SK-N-DZ (cell line): ENCODE results near the gene RAD51C.
A peak's percentile ranks its signal among the peaks of the same experiment; 100 is the strongest.
"Not testable (repeated sequence)": the region's sequence is repeated elsewhere in the genome, so short reads cannot be mapped to it uniquely, and the experiment has no call there.

Experiments used
- DNase-seq: peaks from one replicate; pipeline ENCODE4 v3.0.0-alpha.2; 2015; ENCODE audit warnings: low spot score

The RAD51C gene

DNA sequence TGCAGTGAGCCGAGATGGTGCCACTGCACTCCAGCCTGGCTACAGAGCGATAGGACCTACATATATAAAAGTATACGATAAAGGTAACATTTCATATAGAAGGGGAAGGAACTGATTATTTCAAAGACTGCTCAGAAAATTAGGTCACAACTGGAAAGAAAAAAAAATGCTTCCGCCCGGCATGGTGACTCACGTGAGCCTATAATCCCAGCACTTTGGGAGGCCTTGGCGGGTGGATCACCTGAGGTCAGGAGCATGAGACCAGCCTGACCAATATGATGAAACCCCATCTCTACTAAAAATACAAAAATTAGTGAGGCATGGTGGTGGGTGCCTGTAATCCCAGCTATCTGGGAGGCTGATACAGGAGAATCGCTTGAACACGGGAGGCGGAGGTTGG is 8.4 kb upstream of the RAD51C start:
- no peak for DNase-seq

DNA sequence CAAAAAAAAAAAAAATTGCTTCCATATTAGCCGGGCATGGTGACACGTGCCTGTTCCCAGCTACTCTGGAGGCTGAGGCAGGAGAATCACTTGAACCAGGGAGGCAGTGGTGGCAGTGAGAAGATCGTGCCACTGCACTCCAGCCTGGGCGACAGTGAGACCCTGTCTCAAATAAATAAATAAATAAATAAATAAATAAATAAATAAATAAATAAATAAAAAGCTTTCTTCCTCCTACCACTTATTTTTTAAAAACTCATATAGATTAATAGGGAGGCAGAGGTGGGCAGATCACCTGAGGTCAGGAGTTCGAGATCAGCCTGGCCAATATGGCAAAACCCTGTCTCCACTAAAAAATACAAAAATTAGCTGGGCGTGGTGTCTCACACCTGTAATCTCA is 7.9 kb upstream of the RAD51C start:
- DNase-seq = not testable (repeated sequence)

DNA sequence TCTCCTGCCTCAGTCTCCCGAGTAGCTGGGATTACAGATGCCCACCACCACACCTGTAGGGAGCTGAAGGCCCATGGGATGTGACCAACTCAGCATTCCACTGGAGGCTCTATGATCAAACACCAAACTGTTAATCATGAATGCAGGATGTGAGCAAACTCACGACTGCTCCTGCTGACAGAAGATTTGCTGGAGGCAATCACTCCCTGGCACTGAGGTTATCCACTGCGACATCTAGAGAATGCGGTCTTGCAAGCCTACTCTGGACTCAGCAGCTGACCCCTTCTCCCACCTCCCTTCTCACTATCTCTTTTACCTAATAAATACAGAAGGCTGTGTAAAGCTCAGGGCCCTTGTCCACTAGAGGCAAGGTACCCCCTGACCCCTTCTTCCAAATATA is 5.4 kb upstream of the RAD51C start:
- no peak for DNase-seq

DNA sequence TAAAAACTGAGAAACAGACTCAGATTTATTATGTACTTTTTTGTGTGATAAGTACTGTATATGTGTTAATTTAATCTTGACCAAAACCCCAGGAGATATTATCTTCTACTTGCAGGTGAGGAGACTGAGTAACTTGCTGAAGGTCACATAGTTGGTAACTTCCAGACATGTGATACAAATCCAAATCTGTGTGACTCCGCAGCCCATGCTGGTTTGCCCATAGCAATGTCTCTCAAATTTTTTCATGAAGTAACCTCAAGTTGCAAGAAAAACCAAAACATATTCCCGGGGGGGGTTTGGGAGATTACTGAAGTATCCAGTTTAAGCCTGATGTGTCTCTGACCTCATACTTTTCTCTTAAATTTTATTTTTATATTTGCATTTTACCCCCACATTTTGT is 3.9 kb upstream of the RAD51C start:
- DNase-seq = no peak

DNA sequence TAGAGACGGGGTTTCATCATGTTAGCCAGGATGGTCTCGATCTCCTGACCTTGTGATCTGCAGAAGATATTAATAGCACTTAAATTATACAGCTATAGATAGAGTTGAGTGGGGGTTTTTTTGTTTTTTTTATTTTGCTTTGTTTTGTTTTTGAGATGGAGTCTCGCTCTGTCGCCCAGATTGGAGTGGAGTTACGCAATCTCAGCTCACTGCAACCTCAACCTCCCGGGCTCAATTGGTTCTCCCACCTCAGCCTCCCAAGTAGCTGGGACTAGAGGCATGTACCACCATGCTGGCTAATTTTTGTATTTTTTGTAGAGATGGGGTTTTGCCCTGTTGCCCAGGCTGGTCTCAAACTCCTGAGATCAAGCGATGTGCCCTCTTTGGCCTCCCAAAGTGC is 2.4 kb upstream of the RAD51C start:
- DNase-seq = not testable (repeated sequence)

DNA sequence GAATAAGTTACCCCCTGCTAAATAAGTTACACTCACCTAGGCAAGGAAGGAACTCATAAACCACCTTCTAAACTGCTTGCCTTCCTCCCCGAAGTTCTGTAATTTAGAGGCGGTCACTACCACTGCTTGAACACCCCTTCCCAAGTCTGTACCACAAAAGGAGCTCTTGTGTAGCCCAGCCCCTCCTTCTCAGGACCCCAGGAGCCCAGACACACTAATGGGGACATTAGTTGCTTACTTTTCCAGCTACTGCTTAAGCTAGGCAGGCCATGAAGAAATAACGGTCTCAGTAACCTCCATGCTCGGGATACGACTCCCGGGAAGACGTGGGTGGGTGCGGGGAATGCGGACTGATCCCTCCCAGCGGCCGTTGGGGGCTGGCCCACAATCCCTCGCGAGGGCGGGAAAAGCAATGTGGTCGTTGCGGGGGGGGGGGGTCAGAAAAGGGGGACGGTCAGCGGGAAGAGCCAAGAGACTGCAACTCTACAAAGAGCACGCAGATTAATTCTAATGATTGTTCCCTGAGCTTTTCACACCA is 632 bp upstream of the RAD51C start, which contains the start of gene TEX14:
Gene TEX14, minus strand, starts transcription at position 345 of the 538 bp plus-strand sequence. CDS start 40,044 bp downstream, outside the sequence.
- DNase-seq = peak; percentile 89

DNA sequence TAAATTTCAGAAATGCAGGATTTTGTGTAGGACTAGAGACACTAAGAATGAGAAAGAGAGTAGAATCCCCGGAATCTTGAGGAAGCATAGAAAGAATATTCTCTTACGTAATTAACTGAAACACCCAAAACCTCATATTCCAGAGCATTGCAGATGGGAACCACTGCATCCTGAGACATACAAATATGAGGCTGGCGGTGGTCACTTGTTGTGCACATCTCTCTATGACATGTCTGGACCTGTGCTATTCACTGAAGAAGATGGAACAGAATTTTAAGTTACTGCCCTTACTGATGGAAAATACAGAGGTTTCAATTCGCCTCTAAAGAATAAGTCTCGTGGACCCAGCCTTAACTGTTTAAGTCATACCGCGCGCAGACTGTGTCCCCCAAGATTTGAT is 806 bp downstream of the RAD51C start:
- DNase-seq = no peak

DNA sequence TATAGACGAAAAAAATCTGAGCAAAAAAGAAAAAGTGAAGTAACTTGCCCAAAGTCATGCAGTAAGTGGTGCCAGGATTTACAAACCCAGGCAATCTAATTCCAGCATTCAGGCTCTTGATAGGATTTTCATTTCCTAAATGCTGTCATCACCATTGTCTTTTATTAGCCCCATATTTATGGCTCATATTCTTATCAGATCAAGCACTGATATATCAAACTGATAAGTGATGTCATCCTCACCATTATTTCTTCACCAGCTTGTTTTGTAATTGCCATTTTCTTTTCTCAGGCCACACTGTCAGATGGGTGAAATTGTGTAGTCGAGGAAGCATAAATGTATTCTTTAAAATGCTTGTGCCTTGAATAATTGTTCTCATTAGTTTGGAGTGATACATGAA is 1.3 kb downstream of the RAD51C start:
- no peak for DNase-seq

DNA sequence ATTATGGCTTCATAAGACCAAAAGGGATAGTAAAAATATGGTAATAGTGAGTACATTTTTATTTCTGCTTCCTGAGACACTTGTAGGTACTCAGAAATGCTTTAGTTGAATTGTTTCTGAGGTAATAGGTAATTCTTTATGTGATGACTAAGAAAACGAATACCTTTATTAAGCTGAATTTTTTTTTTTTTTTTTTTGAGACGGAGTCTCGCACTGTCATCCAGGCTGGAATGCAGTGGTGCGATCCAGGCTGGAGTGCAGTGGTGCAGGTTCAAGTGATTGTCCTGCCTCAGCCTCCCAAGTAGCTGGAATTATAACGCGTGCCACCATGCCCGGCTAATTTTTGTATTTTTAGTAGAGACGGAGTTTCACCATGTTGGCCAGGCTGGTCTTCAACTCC is 1.9 kb downstream of the RAD51C start:
- no peak for DNase-seq

DNA sequence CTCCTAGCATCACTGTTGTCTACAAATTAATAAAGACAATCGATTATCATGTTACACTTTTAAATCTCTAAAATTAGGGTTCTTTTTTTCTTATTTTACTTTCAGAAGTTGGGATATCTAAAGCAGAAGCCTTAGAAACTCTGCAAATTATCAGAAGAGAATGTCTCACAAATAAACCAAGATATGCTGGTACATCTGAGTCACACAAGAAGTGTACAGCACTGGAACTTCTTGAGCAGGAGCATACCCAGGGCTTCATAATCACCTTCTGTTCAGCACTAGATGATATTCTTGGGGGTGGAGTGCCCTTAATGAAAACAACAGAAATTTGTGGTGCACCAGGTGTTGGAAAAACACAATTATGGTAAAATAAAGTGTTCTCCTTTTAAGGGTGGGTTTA is 2.4 kb downstream of the RAD51C start:
- no peak for DNase-seq

DNA sequence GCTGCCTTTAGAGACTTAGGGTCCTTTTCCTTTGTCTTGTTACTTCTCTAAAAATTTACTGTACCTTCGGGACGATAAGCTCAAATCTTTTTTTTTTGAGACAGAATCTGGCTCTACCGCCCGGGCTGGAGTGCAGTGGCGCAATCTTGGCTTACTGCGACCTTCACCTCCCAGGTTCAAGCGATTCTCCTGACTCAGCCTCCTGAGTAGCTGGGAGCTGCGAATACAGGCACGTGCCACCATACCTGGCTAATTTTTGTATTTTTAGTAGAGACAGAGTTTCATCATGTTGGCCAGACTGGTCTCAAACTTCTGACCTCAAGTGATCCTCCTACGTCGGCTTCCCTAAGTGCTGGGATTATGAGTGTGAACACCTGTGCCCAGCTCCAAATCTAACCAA is 7.4 kb downstream of the RAD51C start:
- DNase-seq = no peak

DNA sequence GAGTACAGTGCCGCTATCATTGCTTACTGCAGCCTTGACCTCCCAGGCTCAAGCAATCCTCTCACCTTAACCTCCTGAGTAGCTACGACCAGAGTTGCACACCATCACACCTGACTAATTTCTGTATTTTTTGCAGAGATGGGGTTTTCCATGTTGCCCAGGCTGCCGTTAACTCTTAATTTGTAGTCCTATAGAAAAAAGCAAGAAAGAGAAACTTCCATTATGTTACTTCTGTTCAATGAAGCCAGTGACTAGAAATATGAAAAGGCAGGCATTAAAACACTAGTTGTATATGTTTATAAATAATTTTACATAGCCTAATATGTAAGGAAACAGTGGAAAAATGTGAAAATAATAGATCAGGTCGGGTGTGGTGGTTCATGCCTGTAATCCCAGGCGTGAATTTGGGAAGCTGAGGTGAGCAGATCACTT is 9.7 kb downstream of the RAD51C start:
- no peak for DNase-seq

DNA sequence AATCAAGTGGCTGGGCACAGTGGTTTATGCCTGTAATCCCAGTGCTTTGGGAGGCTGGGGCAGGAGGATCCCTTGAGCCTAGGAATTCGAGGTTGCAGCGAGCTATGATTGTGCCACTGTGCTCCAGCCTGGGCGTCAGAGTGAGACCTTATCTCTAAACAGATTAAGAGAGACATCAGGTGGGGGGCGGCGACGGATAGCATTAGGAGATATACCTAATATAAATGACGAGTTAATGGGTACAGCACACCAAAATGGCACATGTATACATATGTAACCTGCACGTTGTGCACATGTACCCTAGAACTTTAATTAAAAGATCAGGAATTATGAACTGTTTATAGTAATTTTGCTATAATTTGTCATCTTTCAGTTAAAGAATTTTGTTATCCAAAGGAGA is 10.3 kb downstream of the RAD51C start:
- DNase-seq = no peak

DNA sequence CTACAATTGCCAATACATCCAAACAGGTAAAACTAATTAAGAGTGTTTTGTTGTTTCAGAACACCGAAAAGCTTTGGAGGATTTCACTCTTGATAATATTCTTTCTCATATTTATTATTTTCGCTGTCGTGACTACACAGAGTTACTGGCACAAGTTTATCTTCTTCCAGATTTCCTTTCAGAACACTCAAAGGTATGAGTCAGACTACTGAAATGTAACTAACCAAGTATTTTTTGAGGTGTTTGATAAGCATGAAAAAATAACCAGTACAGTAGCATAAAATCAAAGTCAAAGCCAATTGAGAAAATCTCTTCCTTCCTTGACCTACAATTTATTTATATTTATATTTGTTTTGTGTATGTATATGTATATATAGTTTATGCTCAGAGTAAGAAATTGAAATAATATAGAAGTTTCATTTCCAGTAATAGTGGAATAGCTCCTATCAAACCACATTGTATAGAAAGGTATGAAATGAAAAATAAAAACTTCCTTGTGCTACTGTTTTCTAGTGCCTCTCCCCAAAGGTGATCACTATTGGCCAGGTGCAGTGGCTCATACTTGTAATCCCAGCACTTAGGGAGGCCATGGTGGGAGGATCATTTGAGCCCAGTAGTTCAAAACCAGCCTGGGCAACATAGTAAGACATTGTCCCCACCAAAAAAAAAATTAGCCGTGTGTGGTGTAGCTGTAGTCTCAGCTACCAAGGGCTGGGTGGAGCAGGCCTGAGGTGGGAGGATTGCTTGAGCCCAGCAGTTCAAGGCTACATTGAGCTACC is 10.9 kb downstream of the RAD51C start:
- no peak for DNase-seq

DNA sequence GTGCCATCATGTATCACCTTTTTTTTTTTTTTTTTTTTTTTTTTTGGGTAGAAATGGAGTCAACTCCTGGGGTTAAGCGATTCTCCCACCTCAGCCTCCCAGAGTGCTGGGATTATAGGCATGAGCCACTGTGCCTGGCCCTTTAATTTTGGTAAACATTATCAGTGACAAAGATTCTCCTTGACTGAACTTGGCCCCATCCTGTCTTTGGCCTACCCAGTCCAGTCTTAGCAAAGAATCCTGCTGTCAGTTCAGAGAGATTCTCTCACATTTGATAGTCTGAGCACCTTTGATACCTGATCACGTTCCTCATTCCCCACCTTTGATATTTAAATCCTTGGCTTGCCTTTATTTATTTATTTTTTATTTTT is 11.5 kb downstream of the RAD51C start:
- DNase-seq = no peak

DNA sequence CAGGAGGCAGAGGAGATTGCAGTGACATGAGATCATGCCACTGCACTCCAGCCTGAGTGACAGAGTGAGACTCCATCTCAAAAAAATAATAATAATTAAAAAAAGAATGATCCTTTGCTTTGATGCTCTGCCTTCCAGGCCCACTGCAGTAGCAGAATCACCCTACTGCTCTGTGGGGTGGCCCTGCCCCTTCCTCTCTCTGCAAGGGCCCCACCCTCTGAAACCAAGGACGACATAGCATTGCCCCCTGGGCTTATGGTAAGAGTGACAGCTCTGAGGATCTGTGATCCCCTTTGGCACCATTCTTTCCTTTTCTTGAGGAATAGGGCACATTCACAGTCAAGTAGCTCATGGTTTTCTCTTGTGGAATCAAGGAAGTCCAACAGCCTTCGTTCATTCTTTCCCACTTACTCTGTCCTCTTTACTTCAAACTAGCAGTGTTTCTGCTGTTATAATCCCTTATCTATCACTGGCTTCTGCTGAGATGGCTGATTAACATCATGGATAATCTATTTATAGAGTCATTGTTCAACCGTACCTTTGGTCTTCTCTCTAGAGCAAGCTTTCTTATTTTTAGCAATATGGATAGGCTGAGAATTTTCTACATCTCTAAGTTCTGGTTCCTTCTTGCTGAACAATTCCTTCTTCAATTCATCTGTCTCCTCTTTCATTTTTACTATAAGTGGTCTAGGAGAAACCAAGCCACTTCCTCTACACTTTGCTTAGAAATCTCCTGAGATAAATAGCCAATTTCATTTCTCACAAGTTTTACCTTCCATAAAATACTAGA is 14.1 kb downstream of the RAD51C start:
- DNase-seq = no peak

DNA sequence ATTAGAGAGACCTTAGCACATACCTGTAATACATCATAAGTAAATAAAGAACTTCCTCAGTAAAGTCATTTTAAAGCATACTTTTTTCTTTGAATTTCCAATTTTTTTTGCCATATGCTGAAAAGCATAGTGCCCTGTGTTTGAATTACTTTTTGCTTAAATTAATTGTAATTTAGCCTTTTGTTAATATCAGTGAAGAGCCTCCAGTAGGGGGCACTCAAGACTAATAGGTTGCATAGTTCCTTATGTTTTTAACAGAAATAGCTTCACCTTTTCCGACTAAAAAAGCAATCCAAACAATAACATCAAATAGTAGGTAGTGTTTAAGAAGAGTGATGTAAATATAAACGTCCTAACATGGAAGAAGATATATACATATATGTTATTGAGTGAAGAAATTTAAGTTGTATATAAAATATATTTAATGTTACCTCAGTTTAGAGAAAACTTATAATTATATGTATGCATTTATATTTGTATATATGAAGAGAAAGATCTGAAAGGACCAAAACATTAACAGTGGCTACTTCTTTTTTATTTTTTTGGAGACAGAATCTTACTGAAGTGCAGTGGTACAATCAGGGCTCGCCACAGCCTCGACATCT is 18.6 kb downstream of the RAD51C start:
- peak; percentile 63 for DNase-seq

DNA sequence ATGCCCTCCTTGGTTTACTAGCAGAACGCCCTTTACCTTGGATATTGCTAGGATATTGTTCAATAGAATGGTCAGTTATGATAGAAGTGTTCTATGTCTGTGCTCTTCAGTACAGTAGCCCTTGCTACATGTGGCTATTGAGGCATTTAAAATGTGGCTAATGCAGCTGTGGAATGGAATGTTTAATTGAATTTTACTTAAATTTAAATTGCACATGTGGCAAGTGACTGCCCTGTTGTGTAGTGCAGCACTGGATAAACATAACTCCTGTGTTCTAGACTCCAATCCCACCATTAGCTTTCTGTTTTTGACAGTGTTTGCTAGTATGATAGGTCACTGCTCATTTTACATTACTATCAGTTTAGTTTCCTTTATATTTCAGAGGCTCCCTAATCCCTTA is 29.9 kb downstream of the RAD51C start:
- DNase-seq = no peak

DNA sequence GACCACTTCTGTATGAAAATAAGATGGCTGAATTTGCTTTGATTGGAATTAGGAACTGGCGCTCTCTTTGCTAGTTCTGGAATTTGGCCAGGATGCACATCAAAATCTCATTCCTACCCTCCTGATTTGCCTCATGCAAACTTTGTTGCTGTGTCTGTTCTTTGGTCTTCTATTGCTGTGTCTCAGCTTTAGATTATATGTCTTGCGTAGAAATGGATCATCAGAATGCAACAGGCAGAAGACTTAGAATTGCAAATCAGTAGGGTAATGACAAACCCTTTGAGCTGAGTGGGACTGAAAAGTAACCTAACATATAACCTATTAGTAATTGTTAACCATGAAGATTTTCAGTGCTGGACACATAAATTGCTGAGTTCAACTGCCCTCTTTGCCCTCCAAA is 30.3 kb downstream of the RAD51C start:
- no peak for DNase-seq

DNA sequence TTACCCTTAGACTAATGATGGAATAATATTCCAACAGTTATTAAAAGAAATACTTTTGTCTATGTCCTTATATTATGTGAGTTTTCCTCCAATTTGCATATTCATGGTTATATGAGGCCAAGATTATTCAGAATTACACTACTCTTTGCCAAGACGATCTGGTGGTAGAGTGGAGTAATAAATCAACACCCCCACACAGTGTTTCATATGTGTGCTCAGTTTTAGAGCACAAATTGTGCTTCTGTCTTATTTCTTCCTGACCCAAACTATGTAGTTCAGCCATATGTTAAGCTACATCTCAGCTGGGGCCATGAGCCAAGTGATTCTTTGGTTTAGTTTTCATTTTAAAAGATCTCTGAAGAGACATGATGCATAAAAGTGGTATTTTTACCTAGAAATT is 36.4 kb downstream of the RAD51C start:
- DNase-seq = no peak

DNA sequence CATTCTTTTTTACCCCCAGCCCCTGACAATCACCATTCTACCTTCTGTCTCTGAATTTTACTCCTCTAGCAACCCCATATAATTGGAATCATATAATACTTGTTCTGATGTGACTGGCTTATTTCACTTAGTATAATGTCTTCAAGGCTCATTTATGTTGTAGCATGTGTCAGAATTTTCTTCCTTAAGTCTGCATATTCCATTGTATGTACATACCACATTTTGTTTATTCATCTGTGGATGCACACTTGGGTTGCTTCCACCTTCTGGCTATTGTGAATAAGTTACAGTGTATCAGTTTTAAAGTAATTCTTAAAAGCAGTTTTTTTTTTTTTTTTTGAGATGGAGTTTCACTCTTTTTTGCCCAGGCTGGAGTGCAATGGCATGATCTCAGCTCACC is 38.5 kb downstream of the RAD51C start:
- DNase-seq = no peak

DNA sequence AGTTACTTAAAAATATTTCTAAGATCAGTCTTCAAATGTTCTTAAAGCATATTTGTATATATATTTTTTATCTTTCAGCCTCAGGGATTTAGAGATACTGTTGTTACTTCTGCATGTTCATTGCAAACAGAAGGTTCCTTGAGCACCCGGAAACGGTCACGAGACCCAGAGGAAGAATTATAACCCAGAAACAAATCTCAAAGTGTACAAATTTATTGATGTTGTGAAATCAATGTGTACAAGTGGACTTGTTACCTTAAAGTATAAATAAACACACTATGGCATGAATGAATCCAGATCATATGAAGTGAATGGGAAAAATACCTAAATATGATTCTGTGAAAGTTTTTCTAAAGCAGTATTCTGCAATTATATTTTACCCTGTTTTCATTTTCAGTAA is 41.6 kb downstream of the RAD51C start:
- no peak for DNase-seq
